Keratinocyte (primary cell): ENCODE data around the gene RNF157. TPM values are rescaled to one million over a fixed set of nuclear protein-coding genes. Genes with fewer than 3 reads are reported as not detected.

Experiments
- DNase-seq: peaks from one replicate; pipeline ENCODE4 v3.0.0-alpha.2; 2011; ENCODE audit warnings: low read depth, missing footprints, low spot score
- FAIRE-seq: peaks from 2 replicates; lab custom pipeline; 2011; peaks lifted over from hg19 to GRCh38; lab: Jason Lieb, UNC
- H2AFZ ChIP-seq: 2 replicates; pipeline ENCODE4 v1.6.0; 2012; ENCODE audit warnings: low read length, control low read depth, inconsistent platforms; ENCODE audit not compliant: control insufficient read depth
- H3K27ac ChIP-seq: 2 replicates; pipeline ENCODE4 v1.5.1; 2011; ENCODE audit warnings: low read length; ENCODE audit not compliant: control insufficient read depth, insufficient read depth
- H3K27me3 ChIP-seq: 3 replicates; pipeline ENCODE4 v1.6.0; 2011; ENCODE audit warnings: low read length; ENCODE audit not compliant: control insufficient read depth, insufficient read depth; ENCODE audit errors: extremely low read depth
- H3K36me3 ChIP-seq, 2 experiments: 2 replicates in 1 of 2; 3 replicates in 1 of 2; pipeline ENCODE4 v1.5.1; 2011; ENCODE audit warnings: low read length in 2 of 2, mild to moderate bottlenecking in 1 of 2; ENCODE audit not compliant: control insufficient read depth in 2 of 2, insufficient read depth in 2 of 2; ENCODE audit errors: extremely low read depth in 1 of 2
- H3K4me1 ChIP-seq: 3 replicates; pipeline ENCODE4 v1.5.1; 2011; ENCODE audit warnings: low read length; ENCODE audit not compliant: control insufficient read depth, insufficient read depth; ENCODE audit errors: extremely low read depth
- H3K4me2 ChIP-seq: 3 replicates; pipeline ENCODE4 v1.6.0; 2011; ENCODE audit warnings: low read depth, low read length; ENCODE audit not compliant: control insufficient read depth, insufficient read depth; ENCODE audit errors: extremely low read depth
- H3K4me3 ChIP-seq, 3 experiments: fragments of 200-600 bp in 1 of 3; sonication (generic) in 1 of 3; 2 replicates in 2 of 3; 3 replicates in 1 of 3; pipeline ENCODE4 v1.5.1; 2011 to 2016; ENCODE audit warnings: low read length in 3 of 3, mild to moderate bottlenecking in 3 of 3, control low read depth in 2 of 3, inconsistent platforms in 1 of 3, low read depth in 1 of 3, mixed read lengths in 1 of 3, mixed run types in 1 of 3, moderate library complexity in 1 of 3; ENCODE audit not compliant: control insufficient read depth in 2 of 3, insufficient read depth in 2 of 3; ENCODE audit errors: extremely low read depth in 1 of 3
- H3K79me2 ChIP-seq: 2 replicates; pipeline ENCODE4 v1.6.0; 2012; ENCODE audit warnings: low read length; ENCODE audit not compliant: control insufficient read depth, insufficient read depth
- H3K9ac ChIP-seq: 3 replicates; pipeline ENCODE4 v1.6.0; 2011; ENCODE audit warnings: low read length; ENCODE audit not compliant: control insufficient read depth, insufficient read depth; ENCODE audit errors: extremely low read depth
- H3K9me1 ChIP-seq: 3 replicates; pipeline ENCODE4 v1.6.0; 2011; ENCODE audit warnings: low read length; ENCODE audit not compliant: control insufficient read depth, insufficient read depth; ENCODE audit errors: extremely low read depth
- H3K9me3 ChIP-seq: 2 replicates; pipeline ENCODE4 v1.5.1; 2012; ENCODE audit warnings: low read depth, low read length; ENCODE audit not compliant: control insufficient read depth
- H4K20me1 ChIP-seq: 3 replicates; pipeline ENCODE4 v1.6.0; 2011; ENCODE audit warnings: low read length; ENCODE audit not compliant: control insufficient read depth, insufficient read depth; ENCODE audit errors: extremely low read depth
- EZH2 ChIP-seq: IDR thresholded peaks from one replicate; pipeline ENCODE4 v1.6.1; 2012; ENCODE audit warnings: inconsistent platforms, mild to moderate bottlenecking, low read length, moderate library complexity
- dilution Hi-C: fragments of 300-500 bp; cut with MboI; formaldehyde crosslinking; loops from one replicate; pipeline ENCODE4 v1.7.0; 2020; ENCODE audit warnings: low sequenced_read_pairs; ENCODE audit not compliant: extremely low pct_ligation_motif_present
- polyA plus RNA-seq, 5 experiments: library from polyadenylated mRNA; depleted of rRNA in 3 of 5; stranded (reverse) in 3 of 5; stranded (forward) in 1 of 5; unstranded in 1 of 5; fragments of >200 nt; gene quantifications; 1 replicate in 1 of 5; 2 replicates in 3 of 5; 3 replicates in 1 of 5; pipeline versions ENCODE4 v1.2.1 to v1.2.3, GENCODE V29; 2011 to 2012; ENCODE audit warnings: missing spikeins in 2 of 5, low read depth in 1 of 5, low replicate concordance in 1 of 5
- TF ChIP-seq, protein P1 (sequence below), 3 experiments: IDR thresholded peaks in 1 of 3; conservative IDR thresholded peaks in 1 of 3; optimal IDR thresholded peaks in 1 of 3; 2 replicates in 2 of 3; 3 replicates in 1 of 3; pipeline versions ENCODE3 to v1.5.1; 2011; ENCODE audit warnings: low read length in 3 of 3, mild to moderate bottlenecking in 3 of 3, moderate library complexity in 2 of 3, control low read depth in 1 of 3, inconsistent platforms in 1 of 3; ENCODE audit not compliant: insufficient read depth in 2 of 3; ENCODE audit errors: extremely low read depth in 1 of 3

RNF157 gene
- polyA plus RNA-seq, 1 donor (not counting 4 experiments of a cell fraction or from before 2014, with no cell fraction given): not detected

DNA sequence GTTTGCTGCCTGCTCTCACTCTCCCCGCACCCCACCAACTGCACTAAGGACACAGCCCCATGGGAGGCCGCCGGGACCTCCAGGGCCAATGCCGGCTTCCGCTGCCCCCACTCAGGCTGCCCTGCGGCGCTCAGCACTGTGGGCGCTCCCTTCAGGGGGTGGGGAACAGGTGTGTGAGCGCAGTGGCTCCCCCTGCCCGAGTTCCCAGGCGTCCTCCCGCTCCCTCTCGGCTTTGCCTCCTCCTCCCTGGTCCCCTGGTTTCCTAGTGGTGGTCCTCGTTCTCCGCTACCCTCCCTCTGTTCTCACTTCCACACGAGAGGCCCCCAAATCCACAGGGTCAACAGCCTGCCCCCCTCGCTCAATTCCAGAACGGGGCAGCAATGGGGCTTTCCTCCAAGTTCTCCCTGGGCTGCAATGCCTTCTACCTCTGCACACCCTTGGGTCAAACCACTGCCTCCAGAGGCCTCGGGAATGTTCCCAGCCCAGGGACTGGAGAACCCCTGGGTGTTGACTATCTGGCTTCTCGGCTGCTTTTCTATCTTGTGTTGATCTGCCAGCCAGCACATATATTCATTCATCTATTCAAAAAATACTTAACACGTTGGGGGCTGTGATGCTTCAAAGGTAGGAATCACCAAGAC is 109.1 kb downstream of the RNF157 start:
- no peak for FAIRE-seq
- Histone ChIP-seq H2AFZ (no peak overlapping the region), H3K9me3 (no peaks in the 10 kb centered on the region), H4K20me1 (no peaks in the 10 kb centered on the region), H3K79me2 (no peaks in the 10 kb centered on the region), H3K4me3 (no peak overlapping the region), H3K9me1 (no peaks in the 10 kb centered on the region), H3K9ac (no peak overlapping the region), H3K36me3 (no peaks in the 10 kb centered on the region), H3K27me3 (no peaks in the 10 kb centered on the region), H3K4me2 (no peak overlapping the region), H3K4me1 (peaks cover 10% of the 10 kb centered on the region), H3K27ac (no peak overlapping the region)
- no peak for TF ChIP-seq EZH2
- TF ChIP-seq, protein P1, sequence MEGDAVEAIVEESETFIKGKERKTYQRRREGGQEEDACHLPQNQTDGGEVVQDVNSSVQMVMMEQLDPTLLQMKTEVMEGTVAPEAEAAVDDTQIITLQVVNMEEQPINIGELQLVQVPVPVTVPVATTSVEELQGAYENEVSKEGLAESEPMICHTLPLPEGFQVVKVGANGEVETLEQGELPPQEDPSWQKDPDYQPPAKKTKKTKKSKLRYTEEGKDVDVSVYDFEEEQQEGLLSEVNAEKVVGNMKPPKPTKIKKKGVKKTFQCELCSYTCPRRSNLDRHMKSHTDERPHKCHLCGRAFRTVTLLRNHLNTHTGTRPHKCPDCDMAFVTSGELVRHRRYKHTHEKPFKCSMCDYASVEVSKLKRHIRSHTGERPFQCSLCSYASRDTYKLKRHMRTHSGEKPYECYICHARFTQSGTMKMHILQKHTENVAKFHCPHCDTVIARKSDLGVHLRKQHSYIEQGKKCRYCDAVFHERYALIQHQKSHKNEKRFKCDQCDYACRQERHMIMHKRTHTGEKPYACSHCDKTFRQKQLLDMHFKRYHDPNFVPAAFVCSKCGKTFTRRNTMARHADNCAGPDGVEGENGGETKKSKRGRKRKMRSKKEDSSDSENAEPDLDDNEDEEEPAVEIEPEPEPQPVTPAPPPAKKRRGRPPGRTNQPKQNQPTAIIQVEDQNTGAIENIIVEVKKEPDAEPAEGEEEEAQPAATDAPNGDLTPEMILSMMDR (optimal IDR thresholded peaks at IDR 0.05 in 1 of 3, IDR thresholded peaks at IDR 0.05 in 1 of 3, conservative IDR thresholded peaks at IDR 0.05 in 1 of 3; ENCODE audit: extremely low read depth in 1 of 3, insufficient read depth in 2 of 3, low read length in 3 of 3): no peak
- dilution Hi-C loops: no loop called here
- no peak for DNase-seq

DNA sequence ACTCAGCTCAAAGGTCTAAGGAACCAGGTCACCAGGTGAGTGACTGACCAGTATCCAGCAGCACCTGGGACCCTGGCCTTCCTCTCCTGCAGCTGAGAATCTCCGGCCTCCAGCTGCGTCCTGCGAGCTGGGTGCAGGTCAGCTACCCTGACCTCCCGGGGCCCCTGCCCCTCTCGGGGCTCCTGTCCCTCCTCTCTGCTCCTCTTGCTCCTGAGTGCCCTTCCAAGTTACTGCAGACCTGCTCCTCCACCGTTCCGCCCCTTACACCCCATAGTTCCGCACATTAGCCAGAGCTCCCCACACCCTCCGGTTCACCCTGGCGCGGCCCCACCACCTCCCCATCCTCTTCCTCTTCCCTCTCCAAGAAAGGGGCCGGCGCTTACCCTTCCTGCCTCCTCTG is 109.8 kb downstream of the RNF157 start:
- H3K4me3 ChIP-seq: no peak overlapping the region
- TF ChIP-seq, protein P1 (optimal IDR thresholded peaks at IDR 0.05 in 1 of 3, IDR thresholded peaks at IDR 0.05 in 1 of 3, conservative IDR thresholded peaks at IDR 0.05 in 1 of 3; ENCODE audit: extremely low read depth in 1 of 3, insufficient read depth in 2 of 3, low read length in 3 of 3): no peak
- no peak for TF ChIP-seq EZH2
- dilution Hi-C loops: no loop called here
- H3K27ac ChIP-seq: no peak overlapping the region
- no peaks in the 10 kb centered on the region for H3K27me3 ChIP-seq
- H3K4me2 ChIP-seq: no peak overlapping the region
- H2AFZ ChIP-seq: no peak overlapping the region
- DNase-seq (no peak), FAIRE-seq (no peak)
- H3K9me3 ChIP-seq: no peaks in the 10 kb centered on the region
- H3K79me2 ChIP-seq: no peaks in the 10 kb centered on the region
- H3K9ac ChIP-seq: no peak overlapping the region
- H4K20me1 ChIP-seq: no peaks in the 10 kb centered on the region
- H3K36me3 ChIP-seq: no peaks in the 10 kb centered on the region
- H3K9me1 ChIP-seq: no peaks in the 10 kb centered on the region
- peaks cover 10% of the 10 kb centered on the region for H3K4me1 ChIP-seq
